Breast epithelium (tissue), 4 donors: ENCODE results near the gene ALDH16A1. TPM values are rescaled to one million over a fixed set of nuclear protein-coding genes. Genes with fewer than 3 reads are reported as not detected.

Source experiments
- DNase-seq, 2 donors: peaks; one replicate each; pipeline ENCODE4 v3.0.0-alpha.2; 2019; ENCODE audit warnings: low spot score in 2 of 2
- H3K27ac ChIP-seq, 2 donors: fragments of 200-600 bp; sonication (generic) in 1 of 2; one replicate each; pipeline ENCODE4 v1.5.1; 2016 to 2019; ENCODE audit warnings: mild to moderate bottlenecking in 1 of 2
- H3K27me3 ChIP-seq, 2 donors: fragments of 200-600 bp; sonication (generic) in 1 of 2; one replicate each; pipeline versions ENCODE4 v1.5.1 to v1.6.0; 2017 to 2019; ENCODE audit warnings: control low read depth in 1 of 2, mild to moderate bottlenecking in 1 of 2
- H3K36me3 ChIP-seq: fragments of 200-600 bp; one replicate; pipeline ENCODE4 v1.5.1; 2019
- H3K4me1 ChIP-seq, 2 donors: fragments of 200-600 bp; sonication (generic); one replicate each; pipeline ENCODE4 v1.5.1; 2016 to 2019; ENCODE audit warnings: control low read depth in 1 of 2
- H3K4me3 ChIP-seq, 3 donors: fragments of 200-600 bp; sonication (generic); 1 replicate in 2 of 3; 2 replicates in 1 of 3; pipeline ENCODE4 v1.5.1; 2016 to 2019; ENCODE audit warnings: mild to moderate bottlenecking in 3 of 3, moderate library complexity in 2 of 3
- H3K9me3 ChIP-seq, 2 donors: fragments of 200-600 bp; sonication (generic) in 1 of 2; one replicate each; pipeline ENCODE4 v1.5.1; 2016 to 2019; ENCODE audit warnings: control low read depth in 1 of 2
- CTCF ChIP-seq, 3 donors: fragments of 450-650 bp; IDR thresholded peaks; one replicate each; pipeline ENCODE4 v1.5.1; 2016 to 2017; ENCODE audit warnings: antibody characterized with exemption in 3 of 3, mild to moderate bottlenecking in 3 of 3, moderate library complexity in 3 of 3
- POLR2A ChIP-seq: fragments of 450-650 bp; IDR thresholded peaks from one replicate; pipeline ENCODE4 v1.6.1; 2016; ENCODE audit warnings: antibody characterized with exemption, mild to moderate bottlenecking, moderate library complexity
- POLR2AphosphoS5 ChIP-seq, 3 donors: sonication (generic); formaldehyde crosslinking; IDR thresholded peaks; one replicate each; pipeline ENCODE4 v1.6.1; 2017; ENCODE audit warnings: antibody characterized with exemption in 3 of 3
- intact Hi-C: fragments of 100-400 bp; cut with DNase I; formaldehyde crosslinking; loops from one replicate; pipeline ENCODE4 v1.15.1; 2023; ENCODE audit warnings: low total_unique reads
- total RNA-seq, 3 donors: library from RNA; depleted of rRNA; stranded (reverse); fragments of >200 nt; gene quantifications; one replicate each; pipeline ENCODE4 v1.1.0, GENCODE V29; 2016

The ALDH16A1 gene
- total RNA-seq, 3 donors from 2014 or later, result 20.6 to 34.4 (median 32.2) TPM

- intact Hi-C loops, result no loop called here
- Histone ChIP-seq H3K36me3 (peaks cover 14% of the 10 kb centered on the region), H3K27ac (peak overlapping the region; percentile 90 to 94), H3K9me3 (no peaks in the 10 kb centered on the region), H3K27me3 (no peaks in the 10 kb centered on the region), H3K4me3 (peak overlapping the region; percentile 79 to 99 (median 96)), H3K4me1 (peaks cover 0 to 12% of the 10 kb centered on the region in 2 donors)
- TF ChIP-seq CTCF (IDR thresholded peaks at IDR 0.05) (no peak), POLR2A (no peak), POLR2AphosphoS5 (IDR thresholded peaks at IDR 0.05) (no peak)
- no peak for DNase-seq
Observed at GRCh38 chr19:49488046-49488862, 35.2 kb downstream of the ALDH16A1 start.

DNA sequence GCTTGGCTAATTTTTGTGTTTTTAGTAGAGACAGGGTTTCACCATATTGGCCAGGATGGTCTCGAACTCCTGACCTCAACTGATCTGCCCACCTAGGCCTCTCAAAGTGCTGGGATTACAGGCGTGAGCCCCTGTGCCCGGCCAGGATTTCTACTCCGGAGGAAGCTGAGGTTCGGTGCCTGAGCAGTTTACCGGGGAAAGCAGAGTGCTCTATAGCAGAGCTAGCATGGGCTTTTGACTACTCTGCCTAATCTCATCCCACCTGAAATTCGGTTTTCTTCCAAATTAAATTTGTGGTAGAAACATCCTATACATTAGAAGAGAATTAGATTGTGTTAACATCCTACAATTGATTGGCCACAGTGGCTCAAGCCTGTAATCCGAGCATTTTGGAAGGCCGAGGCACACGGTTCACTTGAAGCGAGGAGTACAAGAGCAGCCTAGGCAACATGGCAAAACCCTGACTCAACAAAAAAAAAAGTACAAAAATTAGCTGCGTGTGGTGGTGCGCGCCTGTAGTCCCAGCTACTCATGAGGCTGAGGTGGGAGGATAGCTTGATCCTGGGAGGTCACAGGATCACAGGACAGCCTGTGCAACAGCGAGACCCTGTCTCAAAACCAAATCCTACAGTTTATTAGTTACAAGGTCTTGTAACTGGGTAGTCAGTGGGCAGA, 36.0 kb downstream of the ALDH16A1 start:
- H3K4me1 ChIP-seq, result peaks cover 0 to 12% of the 10 kb centered on the region in 2 donors
- TF ChIP-seq POLR2AphosphoS5 (IDR thresholded peaks at IDR 0.05) (no peak), POLR2A (no peak), CTCF (IDR thresholded peaks at IDR 0.05) (no peak)
- H3K27ac ChIP-seq, result peak overlapping the region; percentile 90 to 94
- H3K27me3 ChIP-seq, result no peaks in the 10 kb centered on the region
- intact Hi-C loops, result no loop called here
- no peak for DNase-seq
- H3K36me3 ChIP-seq, result peaks cover 14% of the 10 kb centered on the region
- H3K4me3 ChIP-seq, result peak overlapping the region; percentile 79 to 99 (median 96)
- H3K9me3 ChIP-seq, result no peaks in the 10 kb centered on the region

DNA sequence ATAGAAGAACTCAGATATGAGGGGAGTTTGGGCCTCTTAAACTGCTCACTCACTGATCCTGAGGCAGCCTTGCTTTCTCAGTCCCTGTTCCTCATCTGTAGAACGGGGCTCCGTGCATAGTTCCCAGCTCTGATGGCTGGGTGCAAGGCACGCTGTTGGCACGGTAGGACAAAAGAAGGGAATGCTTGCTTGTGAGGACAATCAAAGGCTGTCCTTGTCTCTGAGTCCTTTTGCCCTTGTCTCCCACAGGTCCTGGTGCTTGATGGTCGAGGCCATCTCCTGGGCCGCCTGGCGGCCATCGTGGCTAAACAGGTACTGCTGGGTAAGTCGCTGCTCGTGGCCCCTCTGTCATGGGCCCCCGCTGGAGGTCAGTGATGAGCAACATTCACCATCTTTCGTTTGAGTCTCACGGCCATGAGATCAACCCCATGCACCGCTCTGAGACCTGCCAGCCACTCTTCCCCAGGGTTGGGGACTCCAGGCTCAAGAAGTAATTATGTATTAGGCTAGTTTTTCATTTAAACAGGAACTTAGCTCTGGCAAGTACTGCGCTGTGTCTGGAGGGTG, 36.7 kb downstream of the ALDH16A1 start:
- intact Hi-C loops, result loop anchor here (10.0 kb wide), 1 partner anchor 175 kb away; the partner anchor contains the start of genes BCL2L12 and IRF3
- no peaks in the 10 kb centered on the region for H3K9me3 ChIP-seq
- peaks cover 14% of the 10 kb centered on the region for H3K36me3 ChIP-seq
- no peaks in the 10 kb centered on the region for H3K27me3 ChIP-seq
- H3K27ac ChIP-seq, result peak overlapping the region; percentile 90 to 94
- H3K4me1 ChIP-seq, result peaks cover 0 to 12% of the 10 kb centered on the region in 2 donors
- DNase-seq, result no peak
- TF ChIP-seq POLR2A (no peak), CTCF (IDR thresholded peaks at IDR 0.05) (peak in 1 of 3 donors; percentile 17), POLR2AphosphoS5 (IDR thresholded peaks at IDR 0.05) (peak in 1 of 3 donors; percentile 8)
- peak overlapping the region; percentile 79 to 99 (median 96) for H3K4me3 ChIP-seq

DNA sequence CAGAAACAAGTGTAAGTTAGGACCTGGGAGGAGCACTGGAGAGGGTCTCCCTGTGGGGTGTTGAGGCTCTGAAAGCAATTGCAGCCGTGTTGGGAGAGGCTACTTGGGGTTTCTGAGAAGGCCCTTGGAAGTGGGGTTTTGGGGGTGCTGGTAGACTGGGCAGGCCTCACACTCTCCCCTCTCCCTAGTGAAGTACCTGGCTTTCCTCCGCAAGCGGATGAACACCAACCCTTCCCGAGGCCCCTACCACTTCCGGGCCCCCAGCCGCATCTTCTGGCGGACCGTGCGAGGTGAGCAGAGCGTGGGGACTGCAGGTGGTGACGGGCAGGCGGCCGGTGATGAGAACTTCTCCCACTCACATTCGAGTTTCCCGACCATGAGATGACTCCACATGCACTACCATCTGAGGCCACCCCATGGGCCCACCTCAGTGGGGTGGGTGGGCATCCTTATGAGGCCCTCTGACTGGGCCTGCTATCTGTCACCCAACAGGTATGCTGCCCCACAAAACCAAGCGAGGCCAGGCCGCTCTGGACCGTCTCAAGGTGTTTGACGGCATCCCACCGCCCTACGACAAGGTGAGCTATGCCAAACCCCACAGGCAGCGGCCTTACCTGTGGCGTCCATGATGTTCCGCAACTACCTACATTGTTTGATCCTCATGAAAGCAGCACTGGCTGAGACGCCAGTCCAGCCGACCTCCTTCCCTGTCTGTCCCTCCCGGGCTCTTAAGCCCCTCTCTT, 37.4 kb downstream of the ALDH16A1 start:
- peaks cover 0 to 12% of the 10 kb centered on the region in 2 donors for H3K4me1 ChIP-seq
- peak overlapping the region in 2 of 3 donors; percentile 79 to 99 for H3K4me3 ChIP-seq
- peak overlapping the region; percentile 90 to 94 for H3K27ac ChIP-seq
- no peaks in the 10 kb centered on the region for H3K27me3 ChIP-seq
- no peaks in the 10 kb centered on the region for H3K9me3 ChIP-seq
- DNase-seq, result no peak
- TF ChIP-seq CTCF (IDR thresholded peaks at IDR 0.05) (no peak), POLR2A (no peak), POLR2AphosphoS5 (IDR thresholded peaks at IDR 0.05) (no peak)
- peaks cover 14% of the 10 kb centered on the region for H3K36me3 ChIP-seq
- intact Hi-C loops, result loop anchor here (1.0 to 10.0 kb wide), 2 partner anchors 20 to 174 kb away; partner anchors contain the start of genes BCL2L12 and IRF3
